ENCODE data around the gene SIAE.
A peak's percentile ranks its signal among the peaks of the same experiment; 100 is the strongest.

The SIAE gene

GRCh38 chr11:124673333-124674167 is at the start of gene SIAE, which contains the start of gene SPA17:
Gene SIAE, minus strand, starts transcription at chr11:124673739. Its CDS starts 31 bp downstream, at chr11:124673708.
Gene SPA17, plus strand, starts transcription at chr11:124673904. Its CDS starts 1,361 bp downstream, at chr11:124675265.
- DNase-seq (ENCODE audit: low read depth) = peak; percentile 73

- DNase-seq (ENCODE audit: low read depth) = no peak
Observed at GRCh38 chr11:124722176-124722575, 48.6 kb upstream of the SIAE start.

- DNase-seq (ENCODE audit: low read depth) = no peak
Observed at GRCh38 chr11:124719534-124719933, 46.0 kb upstream of the SIAE start.

GRCh38 chr11:124718801-124719200 is 45.3 kb upstream of the SIAE start:
- no peak for DNase-seq (ENCODE audit: low read depth)

- no peak for DNase-seq (ENCODE audit: low read depth)
Observed at GRCh38 chr11:124717786-124718651, 44.5 kb upstream of the SIAE start.

- no peak for DNase-seq (ENCODE audit: low read depth)
Observed at GRCh38 chr11:124717421-124717785, 43.9 kb upstream of the SIAE start.

- DNase-seq (ENCODE audit: low read depth) = no peak
Observed at GRCh38 chr11:124716591-124716990, 43.1 kb upstream of the SIAE start.

- no peak for DNase-seq (ENCODE audit: low read depth)
Observed at GRCh38 chr11:124712392-124712791, 38.9 kb upstream of the SIAE start.

- DNase-seq (ENCODE audit: low read depth) = no peak
Observed at GRCh38 chr11:124707829-124708228, 34.3 kb upstream of the SIAE start.

GRCh38 chr11:124700028-124700427 is 26.5 kb upstream of the SIAE start:
- DNase-seq (ENCODE audit: low read depth) = no peak

GRCh38 chr11:124699547-124699946 is 26.0 kb upstream of the SIAE start:
- DNase-seq (ENCODE audit: low read depth) = no peak

GRCh38 chr11:124693142-124693541 is 19.6 kb upstream of the SIAE start:
- no peak for DNase-seq (ENCODE audit: low read depth)

GRCh38 chr11:124682443-124682842 is 8.9 kb upstream of the SIAE start:
- no peak for DNase-seq (ENCODE audit: low read depth)

- no peak for DNase-seq (ENCODE audit: low read depth)
Observed at GRCh38 chr11:124681421-124681820, 7.9 kb upstream of the SIAE start.

GRCh38 chr11:124678416-124678815 is 4.9 kb upstream of the SIAE start:
- no peak for DNase-seq (ENCODE audit: low read depth)

- no peak for DNase-seq (ENCODE audit: low read depth)
Observed at GRCh38 chr11:124676386-124676785, 2.8 kb upstream of the SIAE start.

GRCh38 chr11:124674571-124674970 is 1.0 kb upstream of the SIAE start:
- DNase-seq (ENCODE audit: low read depth) = no peak

- no peak for DNase-seq (ENCODE audit: low read depth)
Observed at GRCh38 chr11:124674168-124674517, 604 bp upstream of the SIAE start.

- no peak for DNase-seq (ENCODE audit: low read depth)
Observed at GRCh38 chr11:124672536-124673215, 863 bp downstream of the SIAE start.

GRCh38 chr11:124670732-124671131 is 2.8 kb downstream of the SIAE start:
- DNase-seq (ENCODE audit: low read depth) = peak; percentile 8

- no peak for DNase-seq (ENCODE audit: low read depth)
Observed at GRCh38 chr11:124669193-124669592, 4.3 kb downstream of the SIAE start.

- no peak for DNase-seq (ENCODE audit: low read depth)
Observed at GRCh38 chr11:124667601-124668000, 5.9 kb downstream of the SIAE start.

- no peak for DNase-seq (ENCODE audit: low read depth)
Observed at GRCh38 chr11:124663861-124664260, 9.7 kb downstream of the SIAE start.
